Panc1 (cell line): ENCODE measurements around the gene LAMP1.

Experiments
- TF ChIP-seq, protein P1 (sequence below), 2 experiments: IDR thresholded peaks; 2 replicates each; pipeline ENCODE4 v1.6.1; 2011 to 2012; ENCODE audit warnings: low read depth in 2 of 2, control low read depth in 1 of 2, low read length in 1 of 2, mild to moderate bottlenecking in 1 of 2, moderate library complexity in 1 of 2; ENCODE audit not compliant: insufficient read depth in 1 of 2
- TF ChIP-seq, protein P2 (sequence below): fragments of 450-650 bp; IDR thresholded peaks from 2 replicates; pipeline ENCODE4 v1.5.1; 2017; ENCODE audit warnings: mild to moderate bottlenecking

DNA sequence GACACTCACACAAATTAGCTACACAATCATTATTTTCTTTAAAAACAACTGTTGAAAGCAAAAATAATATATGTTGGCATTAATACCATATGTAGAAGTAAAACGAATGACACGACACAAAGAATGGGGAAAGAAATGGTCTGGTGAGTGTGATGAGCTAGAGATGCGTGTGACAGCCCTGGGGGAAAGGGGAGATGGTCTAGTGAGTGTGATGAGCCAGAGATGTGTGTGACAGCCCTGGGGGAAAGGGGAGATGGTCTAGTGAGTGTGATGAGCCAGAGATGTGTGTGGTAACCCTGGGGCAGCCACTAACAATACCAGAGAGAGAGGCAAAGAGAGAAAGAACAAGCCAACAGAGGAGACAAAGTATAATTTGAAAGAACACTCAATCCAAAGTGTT is 22.3 kb upstream of the LAMP1 start:
- TF ChIP-seq, protein P1, sequence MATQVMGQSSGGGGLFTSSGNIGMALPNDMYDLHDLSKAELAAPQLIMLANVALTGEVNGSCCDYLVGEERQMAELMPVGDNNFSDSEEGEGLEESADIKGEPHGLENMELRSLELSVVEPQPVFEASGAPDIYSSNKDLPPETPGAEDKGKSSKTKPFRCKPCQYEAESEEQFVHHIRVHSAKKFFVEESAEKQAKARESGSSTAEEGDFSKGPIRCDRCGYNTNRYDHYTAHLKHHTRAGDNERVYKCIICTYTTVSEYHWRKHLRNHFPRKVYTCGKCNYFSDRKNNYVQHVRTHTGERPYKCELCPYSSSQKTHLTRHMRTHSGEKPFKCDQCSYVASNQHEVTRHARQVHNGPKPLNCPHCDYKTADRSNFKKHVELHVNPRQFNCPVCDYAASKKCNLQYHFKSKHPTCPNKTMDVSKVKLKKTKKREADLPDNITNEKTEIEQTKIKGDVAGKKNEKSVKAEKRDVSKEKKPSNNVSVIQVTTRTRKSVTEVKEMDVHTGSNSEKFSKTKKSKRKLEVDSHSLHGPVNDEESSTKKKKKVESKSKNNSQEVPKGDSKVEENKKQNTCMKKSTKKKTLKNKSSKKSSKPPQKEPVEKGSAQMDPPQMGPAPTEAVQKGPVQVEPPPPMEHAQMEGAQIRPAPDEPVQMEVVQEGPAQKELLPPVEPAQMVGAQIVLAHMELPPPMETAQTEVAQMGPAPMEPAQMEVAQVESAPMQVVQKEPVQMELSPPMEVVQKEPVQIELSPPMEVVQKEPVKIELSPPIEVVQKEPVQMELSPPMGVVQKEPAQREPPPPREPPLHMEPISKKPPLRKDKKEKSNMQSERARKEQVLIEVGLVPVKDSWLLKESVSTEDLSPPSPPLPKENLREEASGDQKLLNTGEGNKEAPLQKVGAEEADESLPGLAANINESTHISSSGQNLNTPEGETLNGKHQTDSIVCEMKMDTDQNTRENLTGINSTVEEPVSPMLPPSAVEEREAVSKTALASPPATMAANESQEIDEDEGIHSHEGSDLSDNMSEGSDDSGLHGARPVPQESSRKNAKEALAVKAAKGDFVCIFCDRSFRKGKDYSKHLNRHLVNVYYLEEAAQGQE (IDR thresholded peaks at IDR 0.05; ENCODE audit: insufficient read depth in 1 of 2, low read depth in 2 of 2, low read length in 1 of 2), result no peak
- TF ChIP-seq, protein P2, sequence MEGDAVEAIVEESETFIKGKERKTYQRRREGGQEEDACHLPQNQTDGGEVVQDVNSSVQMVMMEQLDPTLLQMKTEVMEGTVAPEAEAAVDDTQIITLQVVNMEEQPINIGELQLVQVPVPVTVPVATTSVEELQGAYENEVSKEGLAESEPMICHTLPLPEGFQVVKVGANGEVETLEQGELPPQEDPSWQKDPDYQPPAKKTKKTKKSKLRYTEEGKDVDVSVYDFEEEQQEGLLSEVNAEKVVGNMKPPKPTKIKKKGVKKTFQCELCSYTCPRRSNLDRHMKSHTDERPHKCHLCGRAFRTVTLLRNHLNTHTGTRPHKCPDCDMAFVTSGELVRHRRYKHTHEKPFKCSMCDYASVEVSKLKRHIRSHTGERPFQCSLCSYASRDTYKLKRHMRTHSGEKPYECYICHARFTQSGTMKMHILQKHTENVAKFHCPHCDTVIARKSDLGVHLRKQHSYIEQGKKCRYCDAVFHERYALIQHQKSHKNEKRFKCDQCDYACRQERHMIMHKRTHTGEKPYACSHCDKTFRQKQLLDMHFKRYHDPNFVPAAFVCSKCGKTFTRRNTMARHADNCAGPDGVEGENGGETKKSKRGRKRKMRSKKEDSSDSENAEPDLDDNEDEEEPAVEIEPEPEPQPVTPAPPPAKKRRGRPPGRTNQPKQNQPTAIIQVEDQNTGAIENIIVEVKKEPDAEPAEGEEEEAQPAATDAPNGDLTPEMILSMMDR, result no peak
